ENCODE results near the gene TMPRSS4.

TMPRSS4 gene

DNA sequence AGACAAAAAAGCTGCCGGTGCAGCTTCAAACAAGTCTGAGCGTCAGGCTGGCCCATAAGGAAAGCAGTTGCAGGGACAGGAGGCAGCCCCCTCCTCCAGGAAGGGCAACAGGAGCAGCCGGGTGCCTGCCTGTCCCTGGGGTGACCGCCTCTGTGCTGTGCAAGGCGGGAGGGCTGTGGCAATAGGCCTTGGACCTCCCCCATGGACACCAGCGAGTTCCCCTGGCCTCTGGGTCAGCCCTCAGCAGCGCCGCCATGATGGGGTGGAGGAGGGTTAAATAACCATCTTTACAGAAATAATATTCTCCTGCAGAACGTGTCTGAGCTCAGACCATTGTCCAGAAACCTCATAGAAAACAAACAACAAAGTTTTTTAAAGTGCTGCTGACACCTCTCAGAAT is 3.3 kb upstream of the TMPRSS4 start:
- Histone ChIP-seq H3K4me3 (no peak overlapping the region), H3K27ac (no peak overlapping the region)

DNA sequence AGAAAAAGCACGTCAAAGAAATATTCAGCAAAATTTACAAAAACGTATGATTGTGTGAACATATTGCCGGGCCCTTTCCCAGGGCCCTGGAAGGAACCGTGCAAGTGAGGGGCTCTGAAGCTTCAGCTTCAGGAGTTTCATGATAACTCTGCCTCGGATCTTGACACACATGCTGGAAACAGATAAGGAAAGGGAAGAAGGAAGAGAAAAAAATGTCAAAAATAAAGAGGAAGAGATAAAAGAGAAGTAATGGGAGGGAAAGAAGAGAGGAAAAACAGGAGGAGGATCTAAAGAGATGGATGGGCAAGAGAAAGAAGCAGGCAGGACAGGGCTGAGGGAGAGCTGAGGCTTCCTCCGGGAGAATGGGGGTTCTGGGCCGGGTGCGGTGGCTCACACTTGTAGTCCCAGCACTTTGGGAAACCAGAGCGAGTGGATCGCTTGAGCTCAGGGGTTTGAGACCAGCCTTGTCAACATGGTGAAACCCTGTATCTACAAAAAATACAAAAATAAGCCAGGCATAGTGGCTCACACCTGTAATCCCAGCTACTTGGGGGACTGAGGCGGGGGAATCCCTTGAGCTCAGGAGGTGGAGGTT is 2.7 kb upstream of the TMPRSS4 start:
- no peak overlapping the region for H3K4me3 ChIP-seq
- peak overlapping the region in 2 of 21 experiments; percentile 68 to 69 for H3K27ac ChIP-seq

DNA sequence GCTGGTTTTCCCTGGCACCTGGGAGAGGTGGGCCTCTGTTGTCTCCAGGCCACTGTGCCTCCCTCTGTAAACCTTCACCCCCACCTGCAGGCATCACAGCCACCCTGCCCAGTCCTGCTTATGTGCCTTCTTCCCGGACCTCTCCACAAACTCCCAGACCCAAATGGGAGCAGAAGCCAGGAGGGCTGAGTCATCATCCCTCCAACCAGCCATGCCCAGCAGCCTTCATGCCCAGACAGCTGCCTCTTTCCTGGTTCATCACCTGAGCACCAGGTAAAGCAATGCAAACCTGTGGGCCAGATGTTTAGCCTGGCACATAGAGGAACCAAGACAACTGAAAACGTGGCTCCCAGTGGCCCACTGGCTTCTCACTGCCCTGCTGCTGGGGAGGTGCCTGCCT is 2.1 kb upstream of the TMPRSS4 start:
- H3K4me3 ChIP-seq = no peak overlapping the region
- H3K27ac ChIP-seq = peak overlapping the region in 14 of 21 experiments; percentile 8 to 71 (median 52)

DNA sequence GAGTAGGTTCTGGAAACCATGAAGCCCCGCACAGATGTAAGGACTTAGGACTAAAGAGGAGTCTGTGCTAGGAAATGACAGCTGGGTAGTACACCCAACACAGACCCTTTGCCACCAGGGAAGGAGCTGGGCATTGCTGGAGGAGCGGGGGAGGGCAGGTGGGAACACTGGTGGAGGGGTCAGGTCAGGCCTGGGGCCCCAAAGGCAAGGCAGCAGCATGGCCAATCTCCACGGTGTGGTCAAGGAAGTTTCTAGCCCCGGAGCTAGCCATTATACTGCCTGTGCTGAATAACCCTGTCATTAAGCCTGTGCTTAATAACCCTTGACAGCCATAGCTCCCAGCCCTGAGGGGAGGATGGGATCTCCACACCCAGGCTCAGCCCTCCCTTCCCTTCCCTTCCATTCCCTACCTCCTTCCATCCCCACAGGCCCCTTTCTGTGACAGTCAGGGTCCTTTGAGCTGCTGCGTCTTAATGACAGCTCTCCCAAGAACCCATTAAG is 2.1 kb downstream of the TMPRSS4 start:
- peak overlapping the region in 1 of 7 experiments; percentile 4 for H3K4me3 ChIP-seq
- no peak overlapping the region for H3K27ac ChIP-seq

DNA sequence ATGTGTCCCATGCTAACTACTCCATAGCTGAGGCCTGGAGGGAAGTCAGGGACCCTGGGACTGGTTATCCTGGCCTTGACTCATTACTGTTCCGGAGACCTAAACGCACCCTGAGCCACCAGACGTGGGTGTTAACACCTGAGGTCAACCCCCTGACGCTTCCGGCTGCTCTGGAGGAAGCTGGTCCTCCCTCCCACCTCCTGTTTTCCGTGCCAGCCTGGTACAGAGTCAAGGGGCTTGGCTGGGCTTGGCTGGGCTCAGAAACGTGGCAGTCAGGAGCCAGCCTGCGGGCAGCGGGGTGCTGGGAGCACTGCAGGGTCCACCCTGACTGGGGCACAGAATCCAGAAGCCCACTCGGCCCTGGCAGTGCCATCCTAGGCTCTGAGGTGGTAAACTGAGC is 2.6 kb downstream of the TMPRSS4 start:
- H3K27ac ChIP-seq = no peak overlapping the region
- no peak overlapping the region for H3K4me3 ChIP-seq

DNA sequence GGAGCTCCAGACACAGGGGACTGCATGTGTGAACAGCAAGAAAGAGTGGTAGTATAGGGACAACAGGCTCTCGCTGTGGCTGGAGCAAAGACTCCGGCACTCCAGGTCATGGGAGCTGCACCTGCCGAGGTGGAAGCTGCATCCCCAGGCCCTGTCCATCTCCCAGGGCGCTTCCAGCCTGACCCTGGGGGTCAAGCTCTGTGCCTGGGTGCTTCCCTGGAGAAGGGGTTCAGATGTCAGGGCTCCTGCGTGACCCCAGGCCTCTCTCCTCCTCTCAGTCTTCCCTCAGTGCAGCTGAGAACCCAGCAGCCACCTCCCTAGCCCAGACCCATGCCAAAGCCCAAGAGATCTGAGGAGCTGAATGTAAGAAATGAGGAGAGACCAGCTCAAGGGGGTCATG is 3.4 kb downstream of the TMPRSS4 start:
- Histone ChIP-seq H3K27ac (no peak overlapping the region), H3K4me3 (no peak overlapping the region)

DNA sequence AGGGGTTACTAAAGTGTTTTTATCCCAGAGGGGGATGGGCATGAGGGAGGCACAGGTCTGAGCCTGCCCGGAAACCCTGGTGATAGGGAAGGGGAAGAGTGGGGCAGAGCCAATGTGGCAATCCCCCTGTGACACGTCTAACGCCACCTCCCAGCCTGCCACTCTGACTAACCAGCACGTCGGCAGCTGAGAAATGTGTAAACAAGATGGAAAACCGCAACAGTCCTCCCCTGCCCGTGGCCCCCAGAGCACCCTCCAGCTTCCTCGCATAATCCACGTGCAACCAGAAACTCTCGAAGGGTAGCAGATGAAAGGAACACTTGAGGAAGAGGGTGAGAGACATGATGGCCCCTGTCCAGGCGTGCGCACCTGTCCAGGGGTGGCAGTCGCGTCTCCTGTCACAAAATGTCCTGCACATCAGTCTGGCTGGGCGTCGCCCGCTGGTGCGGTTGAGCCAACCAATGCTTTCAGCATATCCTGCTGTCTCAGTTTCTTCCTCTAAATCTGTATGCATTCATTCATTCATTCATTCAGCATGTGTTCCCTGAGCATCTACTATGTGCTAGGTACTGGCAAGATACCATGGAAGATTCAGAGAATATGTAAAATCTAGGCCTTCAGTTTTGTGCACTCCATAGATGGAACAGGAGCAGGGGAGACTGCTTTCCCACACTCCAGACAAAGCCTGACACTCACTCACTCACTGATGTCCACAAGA is 4.5 kb downstream of the TMPRSS4 start:
- H3K4me3 ChIP-seq = no peak overlapping the region
- H3K27ac ChIP-seq = no peak overlapping the region

DNA sequence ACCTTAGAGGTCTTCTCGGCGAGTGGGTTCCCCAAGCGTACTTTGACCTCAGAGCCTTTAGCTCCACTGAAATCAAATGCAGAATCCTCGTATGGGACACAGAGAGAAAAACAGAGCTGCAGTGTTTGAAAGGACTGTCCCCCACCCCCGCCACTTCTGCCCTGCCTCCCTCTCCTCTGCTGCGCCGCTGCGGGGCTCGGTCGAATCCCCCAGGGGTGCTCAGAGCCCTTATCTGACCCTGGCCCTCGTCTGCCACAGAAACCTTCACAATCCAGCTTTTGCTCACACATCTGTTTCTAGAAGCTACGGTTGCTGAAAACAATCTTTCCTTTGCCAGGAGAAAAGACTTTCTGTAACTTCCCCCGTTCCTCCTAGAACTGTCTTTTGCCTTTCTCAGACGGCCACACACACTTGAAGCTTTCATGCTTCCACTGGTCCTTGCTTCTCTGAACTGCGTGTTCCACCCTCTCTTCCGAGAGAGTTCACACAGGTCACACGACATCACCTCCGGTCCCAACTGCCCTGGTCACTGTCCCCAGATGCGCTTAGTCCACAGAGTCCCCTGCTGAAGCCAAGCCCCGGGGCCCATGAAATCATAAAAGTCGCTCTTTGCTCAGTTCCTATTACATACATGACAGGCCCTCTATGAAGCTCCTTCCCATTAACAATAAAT is 6.1 kb downstream of the TMPRSS4 start:
- no peak overlapping the region for H3K4me3 ChIP-seq
- no peak overlapping the region for H3K27ac ChIP-seq

DNA sequence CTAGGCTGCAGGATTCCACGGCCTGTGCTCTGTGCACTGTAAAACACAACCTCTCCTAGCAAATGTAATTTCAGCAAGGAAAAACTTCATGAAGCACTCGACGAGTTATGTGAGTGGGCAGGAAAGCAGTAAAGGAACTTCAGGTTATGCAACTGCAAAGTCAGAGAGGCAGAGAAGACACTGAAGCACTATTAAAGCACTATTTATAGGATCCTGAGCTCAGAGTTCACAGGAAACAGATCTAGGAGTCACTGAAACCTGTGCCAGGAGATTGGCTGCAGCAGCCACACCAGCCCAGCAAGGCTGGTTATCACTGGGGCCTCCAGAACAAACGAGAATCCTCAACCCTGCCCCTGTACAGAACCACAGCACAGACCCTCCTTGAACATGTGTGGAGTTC is 7.4 kb downstream of the TMPRSS4 start:
- Histone ChIP-seq H3K27ac (no peak overlapping the region), H3K4me3 (no peak overlapping the region)

DNA sequence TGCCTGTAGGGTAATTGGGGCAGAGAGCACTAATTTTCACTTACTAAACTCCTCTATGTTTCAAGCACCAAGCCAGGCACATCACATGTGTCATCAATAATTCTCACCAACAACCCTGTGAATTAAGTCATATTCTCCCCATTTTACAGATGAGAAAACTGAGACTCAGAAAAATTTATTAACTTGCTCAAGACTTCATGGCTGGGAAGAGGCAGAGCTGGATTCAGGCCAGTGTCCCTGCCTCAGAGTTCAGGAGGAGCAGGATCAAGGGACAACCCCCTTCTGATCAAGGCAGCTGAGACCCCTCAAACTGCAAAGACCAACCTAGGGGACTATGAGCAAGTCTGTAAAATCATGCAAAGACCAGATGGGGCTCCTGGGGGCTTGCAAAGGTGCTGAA is 7.8 kb downstream of the TMPRSS4 start:
- Histone ChIP-seq H3K4me3 (no peak overlapping the region), H3K27ac (no peak overlapping the region)

DNA sequence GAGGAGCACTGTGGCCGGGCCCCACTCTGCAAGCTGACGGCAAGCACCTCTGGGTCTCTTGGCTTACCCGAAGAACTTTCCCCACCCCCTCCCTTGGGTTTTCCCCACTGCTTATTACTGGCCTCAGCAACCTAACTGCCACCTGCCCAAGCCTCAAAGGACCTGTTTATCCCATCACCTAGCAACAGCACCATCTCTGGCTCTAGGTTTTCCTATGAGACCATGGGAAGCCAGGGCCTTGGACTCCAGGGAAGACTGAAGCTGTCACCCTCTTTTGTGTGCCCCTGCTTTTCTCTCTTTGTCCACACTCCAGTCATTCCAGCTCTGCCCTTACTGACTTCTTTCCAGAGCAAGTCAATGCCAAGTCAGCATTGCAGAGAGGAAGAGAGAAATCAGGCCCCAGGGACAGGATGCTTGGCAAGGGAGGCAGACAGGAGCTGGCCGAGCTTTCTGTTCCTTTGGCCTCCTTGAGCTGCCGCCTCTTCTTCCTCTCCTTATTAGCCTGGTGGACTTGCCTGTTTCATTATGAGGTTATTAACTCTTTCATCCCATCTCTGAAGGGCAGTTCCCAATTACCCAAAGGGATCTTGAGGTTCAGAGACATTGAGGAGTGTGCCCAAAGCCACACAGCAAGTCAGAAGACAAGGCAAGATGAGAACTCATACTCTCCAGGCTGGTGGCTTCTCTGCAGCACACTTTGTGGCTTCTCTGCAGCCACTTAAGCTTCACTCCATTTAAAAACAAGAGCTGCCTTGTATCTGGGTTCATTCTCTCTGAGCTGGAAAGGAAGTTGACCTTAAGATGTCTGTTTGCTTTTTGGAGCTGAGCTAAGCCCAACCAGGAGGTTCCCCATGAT is 10.3 kb downstream of the TMPRSS4 start, which contains the start of gene SMIM35:
TSS of gene SMIM35 (minus strand) at position 51 of the 856 bp plus-strand sequence. CDS start 206 bp downstream, outside the sequence.
- Histone ChIP-seq H3K27ac (no peak within 1 kb of the TSS), H3K4me3 (no peak within 1 kb of the TSS)

DNA sequence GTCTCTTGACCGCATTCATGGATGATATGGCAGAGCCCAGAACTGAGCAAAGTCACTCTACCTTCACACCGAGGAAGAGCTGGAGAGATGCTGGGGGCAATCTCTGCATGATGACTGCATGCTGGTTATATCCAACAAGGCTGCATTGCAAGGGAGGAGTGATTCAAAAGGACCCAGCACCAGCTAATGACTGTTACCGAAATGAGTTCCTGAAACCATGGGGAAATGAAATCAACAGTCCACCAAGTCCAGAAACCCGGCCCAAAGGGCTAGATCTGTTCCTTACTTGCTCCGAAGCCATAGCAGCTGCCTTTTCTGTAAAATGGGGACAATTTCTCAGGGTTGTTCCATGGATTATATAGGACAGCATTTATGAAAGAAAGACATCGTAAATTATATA is 11.1 kb downstream of the TMPRSS4 start:
- Histone ChIP-seq H3K27ac (no peak overlapping the region), H3K4me3 (no peak overlapping the region)

DNA sequence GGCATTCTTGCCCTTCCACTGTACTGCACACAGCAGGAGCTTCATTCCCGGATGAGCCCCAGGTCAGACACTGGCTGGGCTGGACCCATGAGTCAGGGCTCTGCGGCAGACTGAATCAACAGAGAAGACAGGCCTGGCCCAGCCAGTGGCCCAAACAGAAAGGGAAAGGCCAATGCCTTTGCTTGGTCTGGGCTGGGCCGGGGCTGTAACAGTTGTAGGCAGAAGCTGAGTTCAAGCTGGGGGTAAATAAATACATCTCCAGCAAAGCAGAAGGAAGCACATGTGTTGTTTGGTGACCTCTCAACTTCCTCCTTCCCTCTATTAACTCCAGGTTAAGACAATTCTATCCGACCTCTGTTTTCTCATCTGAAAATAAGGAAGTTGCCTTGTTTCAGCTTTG is 11.7 kb downstream of the TMPRSS4 start:
- Histone ChIP-seq H3K4me3 (no peak overlapping the region), H3K27ac (no peak overlapping the region)

DNA sequence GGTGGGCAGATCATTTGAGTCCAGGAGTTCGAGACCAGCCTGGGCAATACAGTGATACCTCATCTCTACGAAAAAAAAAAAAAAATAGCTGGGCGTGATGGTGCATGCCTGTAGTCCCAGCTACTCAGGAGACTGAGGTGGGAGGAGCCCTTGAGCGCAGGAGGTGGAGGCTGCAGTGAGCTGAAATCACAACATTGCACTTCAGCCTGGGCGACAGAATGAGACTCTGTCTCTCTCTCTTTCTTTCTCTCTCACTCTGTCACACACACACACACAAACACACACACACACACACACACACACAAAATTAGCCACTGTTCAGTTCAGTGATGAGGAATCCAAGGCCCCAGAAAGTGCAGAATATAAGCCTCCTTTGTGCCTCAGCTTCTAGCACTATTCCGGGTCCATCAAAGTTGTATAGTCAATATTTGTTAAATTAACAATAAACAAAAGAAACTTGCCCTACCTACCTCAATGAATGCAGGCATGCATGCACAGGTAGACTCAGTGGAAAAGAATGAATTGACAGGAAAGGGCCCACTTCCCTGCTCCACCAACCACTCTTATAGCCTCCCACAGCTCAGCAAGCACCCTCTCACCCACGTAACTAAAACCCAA is 13.8 kb downstream of the TMPRSS4 start:
- no peak overlapping the region for H3K4me3 ChIP-seq
- no peak overlapping the region for H3K27ac ChIP-seq

DNA sequence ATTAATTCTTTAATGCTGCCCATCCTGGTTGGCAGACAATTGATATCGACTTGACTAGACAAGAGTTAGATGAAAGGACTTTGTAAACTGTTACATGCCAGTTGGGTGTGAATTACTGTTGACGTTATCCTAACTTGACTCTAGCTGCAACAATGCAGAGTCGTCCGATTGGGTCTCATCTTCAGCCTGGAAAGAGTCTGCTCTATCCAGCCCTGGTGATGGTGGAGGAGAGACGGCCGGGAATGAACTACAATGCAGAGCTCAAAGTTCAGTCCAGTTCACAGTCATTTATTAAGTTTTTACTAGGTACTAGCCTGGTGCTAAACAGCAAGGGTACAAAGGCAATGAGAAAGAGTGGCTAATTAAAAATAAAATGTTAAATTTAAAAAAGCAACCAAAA is 14.8 kb downstream of the TMPRSS4 start:
- H3K4me3 ChIP-seq = no peak overlapping the region

DNA sequence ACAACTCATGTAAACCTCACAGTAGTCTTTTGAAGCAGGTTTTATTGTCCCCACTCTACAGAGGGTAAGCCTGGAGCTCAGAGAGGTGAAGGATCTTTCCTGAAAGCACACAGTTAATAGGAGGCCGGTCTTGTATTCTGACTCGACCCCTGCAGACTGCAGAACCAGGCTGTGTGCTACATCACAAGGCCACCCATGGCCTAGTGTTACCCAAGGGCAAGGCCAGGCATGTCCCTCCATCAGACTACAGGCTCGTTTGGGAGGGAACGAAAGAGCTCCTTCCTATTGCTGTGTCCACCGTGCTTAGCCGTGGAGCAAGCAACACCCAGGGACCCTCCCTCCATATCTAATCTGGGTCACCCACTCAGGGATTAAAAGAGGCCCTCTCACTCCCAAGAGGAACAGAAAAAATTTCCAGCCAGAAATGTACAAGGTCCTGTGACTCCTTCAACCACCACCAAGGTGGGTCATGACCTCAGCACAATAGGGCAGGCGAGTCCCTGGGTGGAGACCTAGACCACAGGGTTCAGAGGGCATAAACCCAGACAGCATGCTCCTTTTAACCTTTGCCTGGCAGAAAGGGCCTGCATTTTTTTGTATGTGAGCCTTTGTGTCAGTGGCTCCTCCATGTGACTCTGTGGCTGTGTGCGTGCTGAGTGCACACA is 16.2 kb downstream of the TMPRSS4 start:
- H3K27ac ChIP-seq = no peak overlapping the region
- no peak overlapping the region for H3K4me3 ChIP-seq

More for the DNA sequence above, 14.8 kb downstream of the TMPRSS4 start:
- no peak overlapping the region for H3K27ac ChIP-seq

DNA sequence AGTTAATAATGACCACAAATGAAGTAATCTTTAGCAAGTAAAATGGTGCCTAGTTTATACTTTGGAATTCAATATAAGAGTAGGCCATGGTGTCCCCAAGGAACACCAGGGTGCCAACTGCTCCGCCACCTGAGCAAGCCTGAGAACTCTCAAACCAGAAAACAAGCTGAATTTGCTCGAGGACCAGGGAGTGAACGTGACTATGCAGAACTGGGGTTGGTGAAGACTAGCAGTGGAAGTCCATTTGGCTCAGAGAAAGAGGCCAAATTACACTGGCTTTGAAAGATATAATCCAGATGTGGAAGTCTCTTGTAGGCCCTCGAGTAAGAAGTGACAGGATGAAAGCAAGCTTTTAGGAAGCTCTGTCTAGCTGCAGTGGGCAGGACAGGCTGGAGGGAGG is 18.6 kb downstream of the TMPRSS4 start:
- no peak overlapping the region for H3K4me3 ChIP-seq
- H3K27ac ChIP-seq = no peak overlapping the region

DNA sequence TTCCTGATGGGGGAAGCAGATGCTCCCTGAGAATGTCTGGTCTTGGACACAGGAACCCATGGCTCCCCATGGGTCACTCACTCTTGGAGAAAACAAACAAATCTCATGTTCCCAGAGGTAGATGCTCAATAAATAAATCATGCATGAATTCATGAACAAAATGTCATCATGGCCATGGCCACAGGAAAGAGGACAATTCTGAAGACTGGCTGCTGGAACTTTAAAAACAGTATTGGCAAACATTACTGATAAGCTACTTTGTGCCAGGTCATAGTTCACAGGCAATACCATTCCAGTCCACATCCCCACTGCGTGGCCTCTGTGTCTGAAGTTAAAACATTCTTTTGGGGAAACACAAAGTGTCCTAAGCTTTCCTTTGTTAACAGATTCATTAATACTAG is 19.1 kb downstream of the TMPRSS4 start:
- no peak overlapping the region for H3K4me3 ChIP-seq
- H3K27ac ChIP-seq = no peak overlapping the region

All from skin epidermis (tissue), 12 donors.